Neuron (in vitro differentiated cells): ENCODE measurements around the gene ATP5F1A.
"Not testable (repeated sequence)": the region's sequence is repeated elsewhere in the genome, so short reads cannot be mapped to it uniquely, and the experiment has no call there.

Experiments
- H2AFZ ChIP-seq: one replicate; pipeline ENCODE4 v1.6.1; 2013; ENCODE audit warnings: low read depth, mild to moderate bottlenecking, inconsistent platforms, low read length, moderate library complexity
- H3K27me3 ChIP-seq: one replicate; pipeline ENCODE4 v1.6.1; 2013; ENCODE audit warnings: low read length; ENCODE audit not compliant: insufficient read depth
- H3K36me3 ChIP-seq: one replicate; pipeline ENCODE4 v1.6.1; 2013; ENCODE audit warnings: low read length; ENCODE audit not compliant: insufficient read depth
- H3K4me1 ChIP-seq: one replicate; pipeline ENCODE4 v1.6.1; 2013; ENCODE audit warnings: low read length; ENCODE audit not compliant: insufficient read depth
- H3K4me3 ChIP-seq: 2 replicates; pipeline ENCODE4 v1.5.1; 2013; ENCODE audit warnings: mild to moderate bottlenecking, low read length, moderate library complexity
- H3K9me3 ChIP-seq: one replicate; pipeline ENCODE4 v1.6.1; 2013; ENCODE audit warnings: low read length

Gene ATP5F1A

DNA sequence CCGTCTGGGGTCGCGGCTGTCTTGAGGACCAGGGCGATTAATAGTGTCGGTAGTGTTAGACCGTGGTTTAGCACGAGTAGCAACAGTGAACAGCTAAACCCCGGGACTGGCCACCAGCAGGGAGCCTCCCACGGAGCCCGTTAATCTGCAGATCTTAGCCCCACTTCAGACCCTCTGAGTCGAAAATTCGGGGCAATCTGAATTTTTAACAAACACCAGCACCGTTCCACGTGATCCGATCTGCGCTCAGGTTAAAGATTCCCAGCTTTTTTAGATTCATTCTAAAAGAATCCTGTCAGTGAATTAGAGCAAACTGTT lies 479 bp upstream of the ATP5F1A start:
- H2AFZ ChIP-seq: peak overlapping the region; percentile 94
- peaks cover 18% of the 10 kb centered on the region for H3K36me3 ChIP-seq
- no peaks in the 10 kb centered on the region for H3K27me3 ChIP-seq
- no peaks in the 10 kb centered on the region for H3K9me3 ChIP-seq
- H3K4me1 ChIP-seq: peaks cover 12% of the 10 kb centered on the region
- H3K4me3 ChIP-seq: peak overlapping the region; percentile 88

DNA sequence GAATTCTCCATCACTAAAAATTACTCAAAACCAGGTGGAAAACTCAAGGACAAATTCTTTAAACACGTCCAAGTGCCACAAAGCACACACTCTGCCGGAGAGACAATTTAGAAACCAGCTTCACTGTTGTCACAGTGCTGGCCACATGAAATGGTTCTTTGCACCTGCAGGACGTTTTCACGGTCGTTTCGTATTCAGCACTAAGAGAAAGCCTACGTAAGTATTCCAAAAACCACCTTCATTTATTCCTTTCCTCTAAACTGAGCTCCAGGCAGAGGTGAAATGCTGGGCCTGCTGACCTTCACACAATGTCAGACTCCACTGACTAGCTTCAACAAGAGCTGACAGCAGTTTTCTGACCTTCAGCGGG lies 680 bp downstream of the ATP5F1A start:
- peaks cover 12% of the 10 kb centered on the region for H3K4me1 ChIP-seq

DNA sequence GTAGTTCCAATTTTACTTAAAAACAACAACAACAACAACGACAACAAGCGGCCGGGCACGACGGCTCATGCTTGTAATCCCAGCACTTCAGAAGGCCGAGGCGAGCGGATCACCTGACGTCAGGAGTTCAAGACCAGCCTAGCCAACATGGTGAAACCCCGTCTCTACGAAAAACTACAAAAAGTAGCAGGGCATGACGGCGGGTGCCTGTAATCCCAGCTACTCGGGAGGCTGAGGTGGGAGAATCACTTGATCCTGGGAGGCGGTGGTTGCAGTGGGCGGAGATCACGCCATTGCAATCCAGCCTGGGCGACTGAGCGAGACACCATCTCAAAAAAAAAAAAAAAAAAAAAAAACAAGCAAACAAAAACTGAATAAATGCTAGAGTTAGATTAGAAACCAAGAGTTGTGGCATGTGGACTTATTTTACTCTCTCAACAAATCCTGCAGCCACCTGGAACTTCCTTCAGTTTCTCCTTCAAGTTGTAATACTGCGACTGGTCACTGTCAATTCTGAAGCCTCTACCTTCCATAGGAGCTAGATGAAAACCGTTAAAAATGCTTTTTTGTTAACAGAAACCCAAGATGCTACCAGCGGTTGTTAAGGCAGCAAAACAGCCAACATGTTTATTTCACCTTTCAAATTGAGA lies 1.3 kb downstream of the ATP5F1A start:
- H3K36me3 ChIP-seq: peaks cover 33% of the 10 kb centered on the region
- H3K4me3 ChIP-seq: peak overlapping the region; percentile 88
- no peak overlapping the region for H2AFZ ChIP-seq
- H3K27me3 ChIP-seq: no peaks in the 10 kb centered on the region
- H3K4me1 ChIP-seq: peaks cover 12% of the 10 kb centered on the region
- no peaks in the 10 kb centered on the region for H3K9me3 ChIP-seq

More for the DNA sequence above, 680 bp downstream of the ATP5F1A start:
- Histone ChIP-seq H3K27me3 (no peaks in the 10 kb centered on the region), H3K36me3 (peaks cover 27% of the 10 kb centered on the region), H3K9me3 (no peaks in the 10 kb centered on the region), H2AFZ (peak overlapping the region; percentile 94), H3K4me3 (peak overlapping the region; percentile 88)

- no peak overlapping the region for H3K4me3 ChIP-seq
- no peaks in the 10 kb centered on the region for H3K27me3 ChIP-seq
- no peaks in the 10 kb centered on the region for H3K9me3 ChIP-seq
- H3K36me3 ChIP-seq: peaks cover 43% of the 10 kb centered on the region
- H3K4me1 ChIP-seq: peaks cover 12% of the 10 kb centered on the region
- no peak overlapping the region for H2AFZ ChIP-seq
These were observed 2.6 kb downstream of the ATP5F1A start for GRCh38 chr18:46095532-46095931.

DNA sequence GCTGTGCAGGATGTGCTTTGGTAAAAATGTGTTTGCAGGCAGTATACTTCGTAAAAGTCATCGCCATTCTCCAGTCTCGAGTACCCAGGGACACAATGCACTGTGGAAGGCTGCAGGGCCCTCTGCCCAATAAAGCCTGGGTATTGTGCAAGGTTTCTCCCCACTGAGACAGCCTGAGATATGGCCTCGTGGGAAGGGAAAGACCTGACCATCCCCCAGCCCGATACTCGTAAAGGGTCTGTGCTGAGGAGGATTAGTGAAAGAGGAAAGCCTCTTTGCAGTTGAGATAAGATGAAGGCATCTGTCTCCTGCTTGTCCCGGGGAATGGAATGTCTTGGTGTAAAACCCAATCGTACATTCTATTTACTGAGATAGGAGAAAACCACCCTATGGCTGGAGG lies 9.6 kb downstream of the ATP5F1A start:
- H3K9me3 ChIP-seq, H3K4me3 ChIP-seq, H3K4me1 ChIP-seq, H2AFZ ChIP-seq, H3K27me3 ChIP-seq: not testable (repeated sequence)
- H3K36me3 ChIP-seq: peaks cover 94% of the 10 kb centered on the region

DNA sequence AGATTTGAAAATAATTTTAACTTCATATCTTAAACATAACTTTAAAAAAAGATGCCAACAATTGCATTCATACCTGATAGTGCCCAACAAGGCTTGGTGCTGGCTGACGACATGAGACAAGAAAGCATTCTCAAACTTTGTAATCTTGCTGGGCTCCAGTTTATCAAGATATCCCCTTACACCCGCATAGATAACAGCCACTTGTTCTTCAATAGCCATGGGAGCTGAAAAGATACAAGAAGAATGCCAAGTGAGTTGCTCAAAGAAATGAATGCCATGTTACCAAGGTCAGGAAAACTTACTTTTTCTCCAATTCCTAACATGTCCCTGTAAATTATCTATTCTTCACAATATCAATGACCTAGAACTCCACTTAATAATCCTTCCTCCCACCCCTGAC lies 13.7 kb downstream of the ATP5F1A start:
- H3K27me3 ChIP-seq: no peaks in the 10 kb centered on the region
- H3K4me1 ChIP-seq: no peaks in the 10 kb centered on the region
- H3K4me3 ChIP-seq: no peak overlapping the region
- no peaks in the 10 kb centered on the region for H3K9me3 ChIP-seq
- no peak overlapping the region for H2AFZ ChIP-seq
- H3K36me3 ChIP-seq: peaks cover 88% of the 10 kb centered on the region

DNA sequence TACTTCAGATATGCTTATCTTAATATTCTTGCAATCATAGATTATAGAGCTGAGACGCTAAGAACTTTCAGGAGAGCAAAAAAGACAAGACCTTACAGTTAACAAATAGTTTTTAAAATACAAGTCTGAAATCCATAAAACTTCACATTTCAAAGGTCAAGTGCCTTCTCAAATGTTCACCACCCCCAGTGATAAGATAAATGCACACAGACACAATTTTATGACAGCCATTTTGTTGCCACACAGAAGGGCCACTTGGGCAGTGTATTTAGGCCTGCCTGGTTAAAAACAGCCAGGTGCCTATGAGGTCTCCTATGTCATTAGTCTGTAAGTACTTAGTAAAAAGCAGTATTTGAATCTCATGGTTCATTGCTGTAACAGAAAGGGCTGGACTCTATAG lies 17.9 kb downstream of the ATP5F1A start:
- no peak overlapping the region for H3K4me3 ChIP-seq
- no peaks in the 10 kb centered on the region for H3K4me1 ChIP-seq
- no peak overlapping the region for H2AFZ ChIP-seq
- no peaks in the 10 kb centered on the region for H3K9me3 ChIP-seq
- peaks cover 52% of the 10 kb centered on the region for H3K36me3 ChIP-seq
- H3K27me3 ChIP-seq: no peaks in the 10 kb centered on the region

DNA sequence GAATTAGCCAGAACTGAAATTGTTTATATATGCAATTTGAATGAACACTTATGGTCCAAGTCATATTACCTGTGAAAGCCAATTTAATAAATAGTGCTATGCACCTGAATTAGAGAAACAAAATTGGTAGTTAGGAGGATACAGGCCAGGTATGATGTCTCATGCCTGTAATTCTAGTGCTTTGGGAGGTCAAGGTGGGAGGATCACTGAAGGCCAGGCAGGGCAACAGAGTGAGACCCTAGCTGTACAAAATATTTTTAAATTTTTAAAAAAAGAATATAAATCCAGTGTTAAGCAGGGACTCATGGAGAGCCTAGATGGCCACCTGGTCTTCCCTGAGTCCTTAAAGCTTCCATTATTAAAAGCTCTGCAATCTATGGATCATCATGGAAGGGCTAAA lies 18.8 kb downstream of the ATP5F1A start:
- Histone ChIP-seq H3K4me3 (no peak overlapping the region), H3K9me3 (no peaks in the 10 kb centered on the region), H2AFZ (no peak overlapping the region), H3K4me1 (no peaks in the 10 kb centered on the region), H3K36me3 (peaks cover 44% of the 10 kb centered on the region), H3K27me3 (no peaks in the 10 kb centered on the region)

- H3K4me1 ChIP-seq: peaks cover 9% of the 10 kb centered on the region
- H3K4me3 ChIP-seq: no peak overlapping the region
- no peaks in the 10 kb centered on the region for H3K36me3 ChIP-seq
- no peak overlapping the region for H2AFZ ChIP-seq
- no peaks in the 10 kb centered on the region for H3K27me3 ChIP-seq
- no peaks in the 10 kb centered on the region for H3K9me3 ChIP-seq
These were observed 24.4 kb downstream of the ATP5F1A start for GRCh38 chr18:46073474-46074331.

DNA sequence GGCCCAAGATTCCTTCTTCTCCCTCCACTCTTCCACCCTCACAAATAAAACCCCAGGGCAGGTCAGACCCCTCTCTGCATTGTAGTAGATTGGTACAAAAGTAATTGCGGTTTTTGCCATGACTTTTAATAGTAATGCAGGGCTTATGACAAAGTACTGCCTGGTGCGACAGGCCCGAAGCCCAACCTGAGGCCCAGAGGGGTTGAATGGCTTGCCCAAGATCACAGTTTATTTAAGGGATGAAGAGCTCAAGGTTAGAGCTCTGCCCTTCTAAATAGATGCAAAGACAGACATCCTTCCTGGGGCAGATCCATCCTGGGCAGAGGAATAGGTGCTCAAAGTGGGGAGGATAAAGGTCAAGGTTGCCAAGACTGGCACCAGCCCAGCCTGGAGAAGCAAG lies 25.1 kb downstream of the ATP5F1A start:
- Histone ChIP-seq H3K27me3 (no peaks in the 10 kb centered on the region), H3K36me3 (no peaks in the 10 kb centered on the region), H3K4me3 (no peak overlapping the region), H3K9me3 (no peaks in the 10 kb centered on the region), H3K4me1 (peaks cover 9% of the 10 kb centered on the region), H2AFZ (no peak overlapping the region)

DNA sequence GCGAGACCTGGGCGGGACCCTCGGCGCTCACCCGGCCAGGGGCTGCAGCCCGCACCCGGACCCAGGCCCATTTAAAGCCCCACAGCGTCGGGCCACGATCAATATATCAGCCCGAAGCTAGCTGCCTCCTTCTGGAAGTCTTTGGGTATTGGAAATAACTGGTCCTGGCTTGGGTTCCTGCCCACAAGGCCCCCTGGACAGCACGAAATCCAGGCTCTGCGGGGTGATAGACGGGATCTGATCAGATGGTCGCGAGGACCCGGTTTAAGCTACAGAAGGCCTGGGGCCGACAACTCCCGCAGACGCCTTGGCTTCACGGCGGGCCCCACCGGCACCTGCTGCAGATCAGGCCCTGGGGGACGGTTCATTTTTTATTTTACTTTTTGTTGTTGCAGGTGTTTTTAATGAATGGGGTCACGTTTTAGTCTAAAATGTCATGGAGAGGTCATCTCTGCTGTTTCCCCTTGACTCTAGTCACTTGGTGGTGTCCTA lies 25.7 kb downstream of the ATP5F1A start:
- Histone ChIP-seq H3K36me3 (no peaks in the 10 kb centered on the region), H3K4me1 (peaks cover 9% of the 10 kb centered on the region), H3K9me3 (peaks cover 2% of the 10 kb centered on the region), H2AFZ (peak overlapping the region; percentile 83), H3K27me3 (no peaks in the 10 kb centered on the region), H3K4me3 (peak overlapping the region; percentile 64)

DNA sequence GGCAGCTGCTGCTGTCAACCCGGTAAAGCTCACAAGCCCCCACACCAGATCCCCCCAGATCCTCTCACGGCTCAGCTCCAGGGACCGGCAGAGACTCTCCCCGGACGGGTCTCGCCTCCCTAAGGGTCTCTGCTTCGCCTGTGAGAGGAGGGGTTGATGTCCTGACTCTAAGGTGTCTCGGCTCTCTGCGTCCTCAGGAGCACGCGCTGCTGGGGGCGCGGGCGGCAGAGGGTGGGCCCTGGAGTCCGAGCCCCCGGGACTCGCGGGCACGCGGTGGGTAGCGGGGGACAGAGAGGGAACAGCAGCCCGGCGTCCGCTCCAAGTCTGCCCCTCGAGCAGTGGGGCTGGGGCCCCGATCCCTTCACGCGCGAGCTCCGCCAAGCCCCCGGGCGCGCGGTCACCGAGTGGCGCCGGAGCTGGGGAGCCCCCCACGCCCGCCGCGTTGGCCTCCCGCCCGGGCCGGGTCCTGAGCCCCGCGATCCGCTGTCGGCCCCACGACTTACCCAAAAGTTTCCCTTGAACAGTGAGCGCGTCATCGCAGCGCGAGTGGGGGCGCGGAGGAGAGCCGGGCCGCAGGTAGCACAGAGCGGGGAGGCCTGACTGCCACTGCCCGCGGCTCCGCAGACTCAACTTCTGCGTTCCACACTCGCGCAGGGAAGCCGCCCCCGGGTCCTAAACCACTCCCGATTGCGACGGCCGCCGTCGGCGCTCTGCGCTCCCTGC lies 26.3 kb downstream of the ATP5F1A start, which contains the start of gene PSTPIP2:
Gene PSTPIP2 (minus strand): TSS at position 608 of the 723 bp plus-strand sequence. CDS start 72 bp downstream, at position 536.
- Histone ChIP-seq H3K4me1 (peaks cover 9% of the 10 kb centered on the region), H3K9me3 (peaks cover 2% of the 10 kb centered on the region), H3K27me3 (no peaks in the 10 kb centered on the region), H3K36me3 (no peaks in the 10 kb centered on the region), H2AFZ (peak within 1 kb of the TSS; percentile 83), H3K4me3 (peak within 1 kb of the TSS; percentile 64)
